Loucy (cell line): ENCODE measurements around the gene LMNTD1.
"Not testable (repeated sequence)": the region's sequence is repeated elsewhere in the genome, so short reads cannot be mapped to it uniquely, and the experiment has no call there.

ENCODE experiments used
- H2AFZ ChIP-seq: fragments of 200-600 bp; sonication (generic); 2 replicates; pipeline ENCODE4 v1.6.0; 2016; ENCODE audit warnings: antibody characterized with exemption, mild to moderate bottlenecking, low read length, moderate library complexity
- H3F3A ChIP-seq: fragments of 200-600 bp; 2 replicates; pipeline ENCODE4 v1.6.0; 2016; ENCODE audit warnings: antibody characterized with exemption, low read depth, mild to moderate bottlenecking
- H3K27me3 ChIP-seq: fragments of 200-600 bp; sonication (generic); 2 replicates; pipeline ENCODE4 v1.6.1; 2014; ENCODE audit warnings: low read length, mild to moderate bottlenecking; ENCODE audit not compliant: insufficient read depth, poor library complexity, severe bottlenecking
- H3K36me3 ChIP-seq: fragments of 200-600 bp; sonication (generic); 2 replicates; pipeline ENCODE4 v1.6.1; 2016; ENCODE audit warnings: low read length; ENCODE audit not compliant: insufficient read depth
- H3K4me1 ChIP-seq: fragments of 200-600 bp; sonication (generic); 2 replicates; pipeline ENCODE4 v1.5.1; 2014; ENCODE audit warnings: low read length, mild to moderate bottlenecking; ENCODE audit not compliant: insufficient read depth, poor library complexity, severe bottlenecking
- H3K4me2 ChIP-seq: fragments of 200-600 bp; sonication (generic); 2 replicates; pipeline ENCODE4 v1.6.0; 2014; ENCODE audit warnings: antibody characterized with exemption, low read length, low read depth, mild to moderate bottlenecking; ENCODE audit not compliant: poor library complexity, severe bottlenecking
- H3K4me3 ChIP-seq: fragments of 200-600 bp; sonication (generic); 2 replicates; pipeline ENCODE4 v1.5.1; 2014; ENCODE audit warnings: low read length, mild to moderate bottlenecking, mixed read lengths; ENCODE audit not compliant: poor library complexity, severe bottlenecking
- H3K79me2 ChIP-seq: fragments of 200-600 bp; sonication (generic); 2 replicates; pipeline ENCODE4 v1.6.1; 2014; ENCODE audit warnings: low read length; ENCODE audit not compliant: insufficient read depth
- H3K9ac ChIP-seq: fragments of 200-600 bp; sonication (generic); 2 replicates; pipeline ENCODE4 v1.6.0; 2014; ENCODE audit warnings: mild to moderate bottlenecking, low read depth, low read length, moderate library complexity; ENCODE audit not compliant: poor library complexity, severe bottlenecking
- H3K9me2 ChIP-seq: fragments of 200-600 bp; sonication (generic); replicated peaks from 2 replicates; pipeline ENCODE4 v1.6.1; 2016; ENCODE audit warnings: low read depth, low read length, mixed read lengths
- H3K9me3 ChIP-seq: fragments of 200-600 bp; sonication (generic); 2 replicates; pipeline ENCODE4 v1.6.1; 2014; ENCODE audit warnings: mild to moderate bottlenecking, antibody characterized with exemption, low read length, low read depth; ENCODE audit not compliant: insufficient read depth
- H4K20me1 ChIP-seq: fragments of 200-600 bp; sonication (generic); 2 replicates; pipeline ENCODE4 v1.6.0; 2014; ENCODE audit warnings: antibody characterized with exemption, low read length, mild to moderate bottlenecking; ENCODE audit not compliant: insufficient read depth, poor library complexity, severe bottlenecking
- EZH2phosphoT487 ChIP-seq: fragments of 200-600 bp; IDR thresholded peaks from 2 replicates; pipeline ENCODE4 v1.6.1; 2018; ENCODE audit warnings: antibody characterized with exemption, mild to moderate bottlenecking, moderate library complexity, borderline replicate concordance
- TF ChIP-seq, protein P1 (sequence below): fragments of 200-600 bp; sonication (generic); conservative IDR thresholded peaks from 2 replicates; pipeline ENCODE4 v1.5.1; 2014; ENCODE audit warnings: mild to moderate bottlenecking, antibody characterized with exemption, low read length

Gene LMNTD1

DNA sequence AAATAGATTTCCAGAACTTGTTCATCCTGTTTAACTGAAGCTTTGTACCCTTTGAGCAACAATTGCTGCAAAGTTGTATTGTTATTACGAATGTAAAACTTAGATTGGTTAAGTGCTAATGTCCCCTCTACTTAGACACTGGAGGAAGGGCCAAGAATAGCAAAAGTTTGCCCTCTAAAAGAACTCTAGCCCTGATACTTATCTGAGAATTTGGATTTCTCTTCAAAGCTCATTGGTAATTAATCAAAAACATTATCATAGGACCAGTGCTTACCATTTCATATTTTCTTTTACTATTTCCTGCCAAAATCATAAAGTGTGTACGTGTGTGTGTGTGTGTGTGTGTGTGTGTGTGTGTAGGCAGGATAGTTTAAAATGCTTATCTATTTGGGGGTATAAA is 58.2 kb downstream of the LMNTD1 start:
- Histone ChIP-seq H2AFZ (no peak overlapping the region), H3K4me3 (no peak overlapping the region), H3K9me3 (peaks cover 4% of the 10 kb centered on the region; the same call in 1 of the 2 replicates), H3K4me2 (no peak overlapping the region), H3K9ac (no peak overlapping the region), H4K20me1 (no peaks in the 10 kb centered on the region), H3K36me3 (no peaks in the 10 kb centered on the region), H3F3A (no peaks in the 10 kb centered on the region), H3K4me1 (peaks cover 23% of the 10 kb centered on the region), H3K9me2 (no peaks in the 10 kb centered on the region), H3K79me2 (no peaks in the 10 kb centered on the region), H3K27me3 (no peaks in the 10 kb centered on the region)
- TF ChIP-seq, protein P1, sequence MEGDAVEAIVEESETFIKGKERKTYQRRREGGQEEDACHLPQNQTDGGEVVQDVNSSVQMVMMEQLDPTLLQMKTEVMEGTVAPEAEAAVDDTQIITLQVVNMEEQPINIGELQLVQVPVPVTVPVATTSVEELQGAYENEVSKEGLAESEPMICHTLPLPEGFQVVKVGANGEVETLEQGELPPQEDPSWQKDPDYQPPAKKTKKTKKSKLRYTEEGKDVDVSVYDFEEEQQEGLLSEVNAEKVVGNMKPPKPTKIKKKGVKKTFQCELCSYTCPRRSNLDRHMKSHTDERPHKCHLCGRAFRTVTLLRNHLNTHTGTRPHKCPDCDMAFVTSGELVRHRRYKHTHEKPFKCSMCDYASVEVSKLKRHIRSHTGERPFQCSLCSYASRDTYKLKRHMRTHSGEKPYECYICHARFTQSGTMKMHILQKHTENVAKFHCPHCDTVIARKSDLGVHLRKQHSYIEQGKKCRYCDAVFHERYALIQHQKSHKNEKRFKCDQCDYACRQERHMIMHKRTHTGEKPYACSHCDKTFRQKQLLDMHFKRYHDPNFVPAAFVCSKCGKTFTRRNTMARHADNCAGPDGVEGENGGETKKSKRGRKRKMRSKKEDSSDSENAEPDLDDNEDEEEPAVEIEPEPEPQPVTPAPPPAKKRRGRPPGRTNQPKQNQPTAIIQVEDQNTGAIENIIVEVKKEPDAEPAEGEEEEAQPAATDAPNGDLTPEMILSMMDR, result no peak
- TF ChIP-seq EZH2phosphoT487, result no peak

DNA sequence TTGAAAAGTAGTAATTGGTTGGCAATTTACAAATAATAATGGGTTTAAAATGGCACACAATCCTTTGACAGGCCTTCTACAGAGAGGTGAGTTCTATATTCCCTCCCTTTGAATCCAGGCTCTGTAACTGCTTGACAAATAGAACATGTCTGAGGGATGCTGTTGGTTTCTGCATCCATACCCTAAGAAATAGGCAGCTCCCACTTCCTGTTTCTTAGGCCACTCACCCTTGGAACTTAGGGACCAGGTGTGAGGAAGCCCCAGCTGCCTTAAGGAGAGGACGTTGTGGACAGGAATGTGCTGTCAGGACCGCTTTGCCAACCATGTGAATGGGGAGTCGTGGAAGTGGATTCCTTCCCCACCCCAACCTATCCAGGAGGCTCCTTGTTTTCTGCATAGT is 59.4 kb downstream of the LMNTD1 start:
- no peaks in the 10 kb centered on the region for H3F3A ChIP-seq
- H3K4me1 ChIP-seq, result peaks cover 27% of the 10 kb centered on the region
- H3K9me3 ChIP-seq, result peaks cover 2% of the 10 kb centered on the region; the same call in 1 of the 2 replicates
- H3K27me3 ChIP-seq, result no peaks in the 10 kb centered on the region
- H3K9me2 ChIP-seq, result no peaks in the 10 kb centered on the region
- H3K4me2 ChIP-seq, result no peak overlapping the region
- H2AFZ ChIP-seq, result no peak overlapping the region
- no peak overlapping the region for H3K9ac ChIP-seq
- TF ChIP-seq, protein P1, result no peak
- TF ChIP-seq EZH2phosphoT487, result no peak
- no peaks in the 10 kb centered on the region for H3K36me3 ChIP-seq
- H3K79me2 ChIP-seq, result no peaks in the 10 kb centered on the region
- no peaks in the 10 kb centered on the region for H4K20me1 ChIP-seq
- H3K4me3 ChIP-seq, result no peak overlapping the region

DNA sequence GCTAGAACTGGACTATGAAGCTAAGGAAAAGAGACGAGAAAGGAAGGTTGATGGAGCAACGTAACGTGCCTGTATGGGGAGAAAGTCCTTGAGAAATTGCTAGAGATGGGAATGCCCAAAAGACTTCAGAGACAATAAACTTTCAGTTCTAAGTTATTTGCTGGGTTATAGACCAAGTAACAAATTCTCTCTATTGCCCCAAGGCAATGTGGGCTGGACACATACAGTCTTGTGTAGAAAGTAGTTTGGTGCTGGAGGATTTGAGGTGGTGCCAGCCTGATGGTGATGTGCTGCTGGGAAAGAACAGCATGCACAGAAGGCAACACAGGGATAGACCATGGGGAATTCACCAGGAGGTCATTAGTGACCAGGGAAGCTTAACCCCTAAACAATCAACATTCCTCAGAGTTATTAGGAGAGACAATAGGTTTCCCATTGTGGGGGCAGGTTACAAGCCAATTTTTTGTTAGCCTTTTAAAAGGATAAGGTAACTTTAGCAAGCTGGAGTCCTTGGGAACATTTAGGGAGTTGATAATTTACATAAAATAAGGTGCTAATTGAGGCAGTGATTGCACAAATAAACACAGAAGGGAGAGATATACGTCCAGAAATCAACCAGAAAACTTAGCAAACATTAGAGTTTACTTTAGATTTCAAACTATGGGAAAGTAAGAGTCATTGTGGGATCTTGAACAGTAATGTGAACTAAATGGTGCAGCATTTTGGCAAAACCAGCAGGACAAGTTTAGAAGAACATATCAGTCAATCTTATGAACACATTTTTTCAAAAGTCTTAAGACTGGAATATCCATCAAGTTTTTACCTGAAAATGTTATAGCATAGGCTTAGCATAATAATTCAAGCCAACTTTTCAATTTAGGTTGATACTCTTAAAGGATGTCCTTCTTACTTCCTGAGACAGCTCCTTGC is 61.4 kb downstream of the LMNTD1 start:
- TF ChIP-seq, protein P1, result no peak
- no peak for TF ChIP-seq EZH2phosphoT487
- H3K27me3 ChIP-seq, result no peaks in the 10 kb centered on the region
- no peaks in the 10 kb centered on the region for H3K9me2 ChIP-seq

DNA sequence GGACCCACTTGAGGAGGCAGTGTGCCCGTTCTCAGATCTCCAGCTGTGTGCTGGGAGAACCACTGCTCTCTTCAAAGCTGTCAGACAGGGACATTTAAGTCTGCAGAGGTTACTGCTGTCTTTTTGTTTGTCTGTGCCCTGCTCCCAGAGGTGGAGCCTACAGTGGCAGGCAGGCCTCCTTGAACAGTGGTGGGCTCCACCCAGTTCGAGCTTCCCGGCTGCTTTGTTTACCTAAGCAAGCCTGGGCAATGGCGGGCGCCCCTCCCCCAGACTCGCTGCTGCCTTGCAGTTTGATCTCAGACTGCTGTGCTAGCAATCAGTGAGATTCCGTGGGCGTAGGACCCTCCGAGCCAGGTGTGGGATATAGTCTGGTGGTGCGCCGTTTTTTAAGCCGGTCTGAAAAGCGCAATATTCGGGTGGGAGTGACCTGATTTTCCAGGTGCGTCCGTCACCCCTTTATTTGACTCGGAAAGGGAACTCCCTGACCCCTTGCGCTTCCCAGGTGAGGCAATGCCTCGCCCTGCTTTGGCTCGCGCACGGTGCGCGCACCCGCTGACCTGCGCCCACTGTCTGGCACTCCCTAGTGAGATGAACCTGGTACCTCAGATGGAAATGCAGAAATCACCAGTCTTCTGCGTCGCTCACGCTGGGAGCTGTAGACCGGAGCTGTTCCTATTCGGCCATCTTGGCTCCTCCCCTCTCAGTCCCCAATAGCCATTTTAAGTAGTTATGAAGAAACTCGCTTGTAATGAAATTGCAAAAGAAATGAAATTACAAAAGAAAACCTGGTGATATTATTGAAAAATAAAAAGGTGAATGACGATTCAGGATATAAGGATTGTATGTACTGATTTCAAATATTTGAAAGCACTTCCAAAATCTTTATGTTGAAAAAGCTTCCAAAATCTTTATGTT is 63.9 kb downstream of the LMNTD1 start:
- not testable (repeated sequence) for H3K4me1 ChIP-seq, H3K9me2 ChIP-seq, H3K36me3 ChIP-seq, H3K79me2 ChIP-seq, H3K9ac ChIP-seq, H3K4me3 ChIP-seq, H3K9me3 ChIP-seq, H3K27me3 ChIP-seq, H4K20me1 ChIP-seq, H3F3A ChIP-seq, H2AFZ ChIP-seq
- peak overlapping the region; percentile 4 for H3K4me2 ChIP-seq

More for the DNA sequence above, 61.4 kb downstream of the LMNTD1 start:
- no peak overlapping the region for H3K9ac ChIP-seq
- H3K4me1 ChIP-seq, result peaks cover 27% of the 10 kb centered on the region
- H3F3A ChIP-seq, result no peaks in the 10 kb centered on the region
- no peak overlapping the region for H2AFZ ChIP-seq
- H3K4me2 ChIP-seq, result no peak overlapping the region
- no peak overlapping the region for H3K4me3 ChIP-seq
- H3K36me3 ChIP-seq, result no peaks in the 10 kb centered on the region
- H3K9me3 ChIP-seq, result no peaks in the 10 kb centered on the region
- H3K79me2 ChIP-seq, result no peaks in the 10 kb centered on the region
- H4K20me1 ChIP-seq, result no peaks in the 10 kb centered on the region
